UCSD-AML1 (cell line): ENCODE measurements around the gene JOSD2.

Experiments used
- DNase-seq: peaks from one replicate; lab custom pipeline; 2025; ENCODE audit not compliant: unreplicated experiment; lab: John Stamatoyannopoulos, UW

The JOSD2 gene

GRCh38 chr19:50514346-50515167 is 3.6 kb upstream of the JOSD2 start:
- DNase-seq = no peak

- DNase-seq = no peak
Observed at GRCh38 chr19:50513746-50514345, 2.9 kb upstream of the JOSD2 start, which contains the start of gene ASPDH. ASPDH (minus strand) TSS chr19:50513913; CDS start chr19:50513823, 90 bp downstream.

GRCh38 chr19:50512999-50513745 is 2.2 kb upstream of the JOSD2 start:
- no peak for DNase-seq

- DNase-seq = no peak
Observed at GRCh38 chr19:50512112-50512998, 1.4 kb upstream of the JOSD2 start.

- DNase-seq = no peak
Observed at GRCh38 chr19:50510700-50511068, 307 bp downstream of the JOSD2 start.

DNA sequence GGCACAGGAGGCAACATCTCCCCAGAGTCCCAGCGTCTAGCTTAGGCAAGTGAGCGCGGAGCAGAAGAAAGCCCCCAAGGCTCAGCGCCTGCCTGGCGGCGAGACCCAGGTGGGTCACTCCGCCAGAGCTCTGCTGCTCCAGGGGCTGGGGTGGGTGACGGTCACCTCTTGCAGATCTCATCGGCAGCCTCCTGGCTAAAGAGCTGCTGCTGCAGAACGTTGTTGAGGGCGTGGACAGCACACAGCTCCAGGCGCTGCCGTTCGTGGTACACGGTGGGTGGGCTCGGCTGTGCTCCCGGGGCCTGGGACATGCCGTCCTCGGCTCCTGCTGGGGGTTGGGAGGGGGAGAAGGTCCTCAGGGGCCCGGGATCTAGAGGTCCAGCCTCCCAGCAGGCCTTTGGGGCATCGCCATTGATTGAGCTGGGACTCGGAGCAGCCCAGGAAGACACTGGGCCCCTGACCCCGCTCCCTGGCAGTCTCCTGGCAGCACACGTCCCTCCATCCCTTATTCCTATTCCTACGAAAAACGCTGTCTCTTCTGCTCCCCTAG is 795 bp downstream of the JOSD2 start:
- DNase-seq = no peak

- DNase-seq = no peak
Observed at GRCh38 chr19:50509366-50509765, 1.6 kb downstream of the JOSD2 start.

DNA sequence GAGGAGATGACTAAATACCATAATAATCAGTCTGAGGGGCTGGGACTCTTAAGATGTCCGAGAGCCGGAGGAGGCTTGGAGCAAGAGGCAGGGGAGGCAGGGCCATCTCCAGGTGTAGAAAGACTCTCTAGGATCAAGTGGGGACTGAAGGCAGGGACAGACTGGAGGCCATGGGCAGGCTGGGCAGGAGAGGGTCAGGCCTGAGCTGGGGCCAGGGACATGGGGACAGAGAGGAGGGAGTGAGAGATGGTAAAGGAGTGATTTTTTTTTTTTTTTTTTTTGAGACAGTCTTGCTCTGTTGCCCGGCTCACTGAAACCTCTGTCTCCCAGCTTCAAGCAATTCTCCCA is 2.2 kb downstream of the JOSD2 start:
- no peak for DNase-seq

GRCh38 chr19:50507376-50507775 is 3.6 kb downstream of the JOSD2 start:
- DNase-seq = no peak

GRCh38 chr19:50506700-50507099 is 4.3 kb downstream of the JOSD2 start:
- DNase-seq = no peak

DNA sequence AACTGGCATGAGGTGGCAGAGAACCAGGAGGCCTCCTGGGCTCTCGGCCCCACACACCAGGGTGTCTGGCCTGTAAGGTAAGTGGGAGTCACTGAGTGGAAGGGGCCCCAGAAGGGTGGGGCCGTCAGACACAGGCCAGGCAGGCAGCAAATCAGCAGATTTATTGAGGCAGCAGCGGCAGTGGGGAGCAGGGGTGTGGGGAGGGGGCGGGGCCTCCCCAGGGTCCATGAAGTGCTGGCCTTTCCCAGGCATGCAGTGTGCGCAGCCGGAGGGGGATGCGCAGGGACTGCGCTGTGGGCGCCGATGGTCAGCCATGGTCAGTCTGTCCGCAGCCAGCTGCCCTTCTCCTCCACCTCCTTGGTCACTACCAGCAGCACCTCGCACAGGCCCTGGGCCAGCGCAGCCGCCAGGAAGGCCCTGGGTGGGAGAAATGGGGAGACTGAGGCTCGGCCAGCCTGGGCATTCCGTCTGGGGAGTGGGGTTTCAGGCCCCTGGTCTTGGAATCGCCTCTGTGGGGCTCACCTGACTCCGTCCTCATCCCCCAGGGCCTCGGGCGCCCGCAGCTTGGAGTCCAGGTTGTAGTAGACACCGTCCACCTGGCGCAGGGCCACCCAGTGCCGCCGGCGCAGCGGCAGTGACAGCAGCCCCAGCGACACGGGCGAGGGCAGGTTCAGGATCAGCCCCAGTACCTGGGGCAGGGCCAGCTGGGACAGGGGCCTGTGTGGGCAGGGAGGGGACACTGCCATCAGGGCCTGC is 5.0 kb downstream of the JOSD2 start:
- no peak for DNase-seq

- DNase-seq = no peak
Observed at GRCh38 chr19:50501568-50502475, 9.2 kb downstream of the JOSD2 start.

DNA sequence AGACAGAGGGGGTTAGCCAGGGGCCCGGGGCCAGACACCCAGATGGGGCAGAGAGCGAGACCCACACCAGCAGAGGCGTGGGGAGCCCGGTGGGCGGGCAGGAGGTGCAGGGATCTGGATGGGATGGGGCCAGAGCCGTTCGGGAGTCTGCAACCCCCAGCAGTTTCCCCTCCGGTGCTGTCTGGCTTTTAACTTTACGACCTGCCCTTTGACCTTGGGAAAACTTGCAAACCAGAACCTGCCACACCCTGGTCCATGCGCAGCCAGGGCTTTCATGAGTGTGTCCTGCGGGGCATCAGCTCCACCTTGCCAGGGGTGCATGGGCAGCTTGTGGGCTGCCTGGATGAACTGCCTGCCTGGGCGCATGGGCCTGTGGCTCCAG is 9.8 kb downstream of the JOSD2 start:
- DNase-seq = no peak

DNA sequence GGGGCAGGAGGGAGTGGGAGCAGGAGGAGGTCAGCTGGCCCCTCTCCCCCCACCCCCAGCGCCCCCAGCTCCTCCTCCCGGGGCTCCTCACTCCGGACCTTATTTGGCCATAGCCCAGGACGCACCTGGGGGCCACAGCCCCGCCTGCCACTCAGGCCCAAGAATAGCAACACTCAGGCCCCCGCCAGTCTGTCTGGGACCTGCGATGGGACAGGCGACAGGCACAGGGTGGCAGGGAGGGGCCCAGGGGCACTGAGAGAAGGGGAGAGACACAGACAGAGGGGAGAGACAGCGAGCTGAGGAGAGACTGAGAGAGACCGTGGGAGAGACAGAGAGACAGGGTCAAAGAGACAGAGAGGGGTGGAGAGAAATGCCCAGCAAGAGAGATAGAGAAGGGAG is 10.2 kb downstream of the JOSD2 start:
- no peak for DNase-seq

GRCh38 chr19:50500060-50500752 is 10.8 kb downstream of the JOSD2 start:
- no peak for DNase-seq

- DNase-seq = no peak
Observed at GRCh38 chr19:50498219-50499056, 12.6 kb downstream of the JOSD2 start.

DNA sequence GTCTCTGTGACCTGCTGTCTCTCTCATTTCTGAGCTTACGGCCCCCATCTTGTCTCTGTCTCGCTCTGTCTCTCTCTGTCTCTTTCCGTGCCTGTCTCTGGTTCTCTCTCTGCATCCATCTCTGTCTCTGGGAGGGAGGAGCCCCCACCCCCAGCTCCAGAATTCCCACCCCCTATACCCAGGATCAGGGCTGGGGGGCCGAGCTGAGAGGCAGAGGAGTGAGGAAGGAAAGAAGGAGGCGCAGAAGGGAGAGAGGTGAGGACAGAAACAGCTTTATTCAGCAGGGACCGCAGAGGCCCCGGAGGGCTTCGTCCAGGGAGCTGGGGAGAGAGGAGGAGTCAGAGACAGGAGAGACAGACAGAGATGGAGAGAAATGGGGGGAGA is 14.0 kb downstream of the JOSD2 start:
- no peak for DNase-seq
